GM18502 (cell line): ENCODE measurements around the gene ZSCAN10.

Experiments used
- ATAC-seq: cut with Tn5 transposase; IDR thresholded peaks from one replicate; pipeline ENCODE4 v1.9.1; 2021; ENCODE audit warnings: mild to moderate bottlenecking; ENCODE audit not compliant: unreplicated experiment, poor library complexity

ZSCAN10 gene

DNA sequence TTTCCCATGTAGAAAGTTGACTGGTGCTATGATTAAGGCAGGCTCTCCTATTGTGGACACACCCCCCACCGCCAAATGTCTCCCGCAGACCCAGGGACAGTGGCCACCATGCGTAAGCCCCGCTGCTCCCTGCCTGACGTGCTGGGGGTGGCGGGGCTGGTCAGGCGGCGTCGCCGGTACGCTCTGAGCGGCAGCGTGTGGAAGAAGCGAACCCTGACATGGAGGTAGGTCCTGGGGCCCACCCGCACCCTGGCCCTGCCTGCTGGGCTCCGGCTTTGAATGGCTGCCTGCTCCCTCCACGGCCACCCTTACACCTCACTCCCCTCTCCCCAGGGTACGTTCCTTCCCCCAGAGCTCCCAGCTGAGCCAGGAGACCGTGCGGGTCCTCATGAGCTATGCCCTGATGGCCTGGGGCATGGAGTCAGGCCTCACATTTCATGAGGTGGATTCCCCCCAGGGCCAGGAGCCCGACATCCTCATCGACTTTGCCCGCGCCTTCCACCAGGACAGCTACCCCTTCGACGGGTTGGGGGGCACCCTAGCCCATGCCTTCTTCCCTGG lies 49.1 kb downstream of the ZSCAN10 start:
- ATAC-seq: no peak

DNA sequence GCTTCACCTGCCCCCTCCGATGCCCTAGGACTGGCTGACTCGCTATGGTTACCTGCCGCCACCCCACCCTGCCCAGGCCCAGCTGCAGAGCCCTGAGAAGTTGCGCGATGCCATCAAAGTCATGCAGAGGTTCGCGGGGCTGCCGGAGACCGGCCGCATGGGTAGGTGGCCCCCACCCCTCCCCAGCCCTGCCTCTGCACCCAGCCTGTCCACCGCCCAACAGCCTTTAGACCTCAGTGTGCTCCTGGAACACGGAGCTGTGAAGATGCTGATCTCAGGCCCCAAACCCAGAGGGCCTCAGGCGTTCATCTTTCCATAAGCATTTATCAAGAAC lies 51.7 kb downstream of the ZSCAN10 start:
- no peak for ATAC-seq

DNA sequence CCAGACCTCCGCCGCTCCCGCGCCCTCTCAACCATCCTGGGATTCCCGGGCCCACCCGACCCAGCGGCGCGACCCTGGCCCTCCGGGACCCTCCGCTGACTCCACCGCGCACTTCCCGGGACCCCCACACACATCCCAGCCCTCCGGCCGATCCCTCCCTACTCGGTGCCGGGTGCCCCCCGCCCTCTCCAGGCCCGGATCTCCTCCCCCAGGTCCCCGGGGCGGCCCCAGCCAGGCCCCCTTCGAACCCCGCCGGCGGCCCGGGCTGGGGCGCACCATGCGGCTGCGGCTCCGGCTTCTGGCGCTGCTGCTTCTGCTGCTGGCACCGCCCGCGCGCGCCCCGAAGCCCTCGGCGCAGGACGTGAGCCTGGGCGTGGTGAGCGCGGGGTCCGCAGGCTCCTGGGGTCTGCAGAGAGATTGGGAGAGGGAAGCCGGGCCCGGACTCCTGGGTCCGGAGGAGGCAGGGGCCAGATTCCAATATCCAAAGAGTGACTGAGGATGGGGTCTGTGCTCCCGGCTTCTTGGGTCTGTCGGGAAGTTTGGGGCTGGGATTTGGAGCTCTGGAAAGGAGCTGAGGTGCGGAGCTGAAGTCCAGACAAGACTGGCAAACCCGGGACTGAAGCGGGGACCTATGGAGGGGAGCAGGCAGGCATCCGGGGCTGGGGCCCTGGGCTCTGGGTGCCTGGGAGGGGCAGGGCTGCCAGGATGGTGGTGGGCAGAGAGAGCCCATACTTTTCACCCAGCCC lies 52.3 kb downstream of the ZSCAN10 start:
- ATAC-seq: no peak

GRCh38 chr16:3045758-3046640 lies 53.1 kb downstream of the ZSCAN10 start, which contains the start of gene MMP25:
MMP25 (plus strand) TSS chr16:3046561; CDS start chr16:3046918, 357 bp downstream.
- no peak for ATAC-seq

DNA sequence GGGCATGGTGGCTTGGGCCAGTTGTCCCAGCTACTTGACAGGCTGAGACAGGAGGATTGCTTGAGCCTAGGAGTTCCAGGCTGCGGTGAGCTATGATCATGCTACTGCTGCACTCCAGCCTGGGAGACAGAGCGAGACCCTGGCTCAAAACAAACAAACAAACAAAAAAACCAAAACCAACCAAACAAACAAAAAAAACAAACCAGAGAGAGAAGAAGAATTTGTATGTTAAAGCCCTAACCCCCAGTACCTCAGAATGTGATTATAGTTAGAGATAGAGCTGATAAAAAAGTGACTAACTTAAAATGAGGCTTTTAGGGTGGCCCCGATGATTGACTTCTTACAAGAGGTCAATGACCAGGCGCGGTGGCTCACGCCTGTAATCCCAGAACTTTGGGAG lies 54.4 kb downstream of the ZSCAN10 start:
- no peak for ATAC-seq

DNA sequence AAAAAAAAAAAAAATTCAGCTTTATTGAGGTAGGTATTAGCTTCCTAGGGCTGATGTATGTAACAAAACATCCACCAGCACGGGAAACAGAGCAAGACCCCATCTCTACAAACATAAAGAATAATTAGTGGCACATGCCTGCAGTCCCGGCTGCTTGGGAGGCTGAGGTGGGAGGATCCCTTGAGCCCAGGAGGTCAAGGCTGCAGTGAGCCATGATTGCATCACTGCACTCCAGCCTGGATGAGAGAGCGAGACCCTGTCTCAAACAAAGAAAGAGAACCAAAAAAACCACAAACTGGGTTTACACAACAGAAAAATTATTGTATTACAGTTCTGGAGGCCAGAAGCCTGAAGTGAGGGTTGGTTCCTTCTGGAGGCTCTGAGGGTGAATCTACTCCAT lies 56.7 kb downstream of the ZSCAN10 start:
- ATAC-seq: no peak

GRCh38 chr16:3038896-3039295 lies 60.2 kb downstream of the ZSCAN10 start:
- ATAC-seq: no peak
